ENCODE data around the gene DRC1.

DNA sequence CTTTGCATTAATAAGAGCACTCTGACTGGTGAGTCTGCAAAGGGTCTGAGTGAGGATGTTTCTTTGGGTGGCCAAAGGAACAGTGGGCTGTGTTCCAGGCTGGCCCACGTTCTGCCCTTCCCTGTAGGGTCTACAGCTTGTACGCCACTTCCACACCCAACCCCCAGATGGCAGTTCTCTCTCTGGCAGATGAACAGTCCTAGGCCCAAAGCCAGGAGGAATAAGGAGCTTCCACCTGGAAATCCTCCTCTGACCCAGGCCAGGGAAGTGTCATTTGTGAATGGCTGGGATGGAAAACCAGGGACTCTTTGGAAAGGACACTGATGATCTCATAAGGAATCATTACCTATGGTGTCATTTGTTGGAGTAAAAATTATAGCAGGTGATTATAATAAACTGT is 69.6 kb downstream of the DRC1 start:
- TF ChIP-seq, protein P1, sequence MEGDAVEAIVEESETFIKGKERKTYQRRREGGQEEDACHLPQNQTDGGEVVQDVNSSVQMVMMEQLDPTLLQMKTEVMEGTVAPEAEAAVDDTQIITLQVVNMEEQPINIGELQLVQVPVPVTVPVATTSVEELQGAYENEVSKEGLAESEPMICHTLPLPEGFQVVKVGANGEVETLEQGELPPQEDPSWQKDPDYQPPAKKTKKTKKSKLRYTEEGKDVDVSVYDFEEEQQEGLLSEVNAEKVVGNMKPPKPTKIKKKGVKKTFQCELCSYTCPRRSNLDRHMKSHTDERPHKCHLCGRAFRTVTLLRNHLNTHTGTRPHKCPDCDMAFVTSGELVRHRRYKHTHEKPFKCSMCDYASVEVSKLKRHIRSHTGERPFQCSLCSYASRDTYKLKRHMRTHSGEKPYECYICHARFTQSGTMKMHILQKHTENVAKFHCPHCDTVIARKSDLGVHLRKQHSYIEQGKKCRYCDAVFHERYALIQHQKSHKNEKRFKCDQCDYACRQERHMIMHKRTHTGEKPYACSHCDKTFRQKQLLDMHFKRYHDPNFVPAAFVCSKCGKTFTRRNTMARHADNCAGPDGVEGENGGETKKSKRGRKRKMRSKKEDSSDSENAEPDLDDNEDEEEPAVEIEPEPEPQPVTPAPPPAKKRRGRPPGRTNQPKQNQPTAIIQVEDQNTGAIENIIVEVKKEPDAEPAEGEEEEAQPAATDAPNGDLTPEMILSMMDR (IDR thresholded peaks at IDR 0.05): no peak
- TF ChIP-seq POLR2A (IDR thresholded peaks at IDR 0.05): no peak

All from uterus (tissue), 2 donors.